ENCODE results near the gene AGBL1.

The AGBL1 gene

GRCh38 chr15:86608461-86609205 lies 529.0 kb downstream of the AGBL1 start:
- Histone ChIP-seq H3K36me3 (ENCODE audit: control insufficient read depth in 1 of 2, insufficient read depth in 2 of 2, low read length in 2 of 2) (no peaks in the 10 kb centered on the region), H3K27ac (ENCODE audit: low read length) (no peak overlapping the region), H3K4me1 (ENCODE audit: control insufficient read depth in 1 of 2, insufficient read depth in 2 of 2, low read length in 2 of 2) (no peaks in the 10 kb centered on the region), H3K27me3 (ENCODE audit: low read depth, low read length) (no peaks in the 10 kb centered on the region), H3K9me3 (ENCODE audit: control insufficient read depth in 1 of 2, low read length in 2 of 2) (no peaks in the 10 kb centered on the region), H3K4me3 (ENCODE audit: low read depth in 1 of 2, low read length in 2 of 2) (no peak overlapping the region)

- Histone ChIP-seq H3K4me3 (ENCODE audit: low read depth in 1 of 2, low read length in 2 of 2) (no peak overlapping the region), H3K27me3 (ENCODE audit: low read depth, low read length) (no peaks in the 10 kb centered on the region), H3K9me3 (ENCODE audit: control insufficient read depth in 1 of 2, low read length in 2 of 2) (no peaks in the 10 kb centered on the region), H3K27ac (ENCODE audit: low read length) (no peak overlapping the region), H3K36me3 (ENCODE audit: control insufficient read depth in 1 of 2, insufficient read depth in 2 of 2, low read length in 2 of 2) (no peaks in the 10 kb centered on the region), H3K4me1 (ENCODE audit: control insufficient read depth in 1 of 2, insufficient read depth in 2 of 2, low read length in 2 of 2) (no peaks in the 10 kb centered on the region)
Observed at GRCh38 chr15:86609275-86609674, 529.6 kb downstream of the AGBL1 start.

GRCh38 chr15:86610038-86610437 lies 530.4 kb downstream of the AGBL1 start:
- Histone ChIP-seq H3K4me3 (ENCODE audit: low read depth in 1 of 2, low read length in 2 of 2) (no peak overlapping the region), H3K27ac (ENCODE audit: low read length) (no peak overlapping the region), H3K36me3 (ENCODE audit: control insufficient read depth in 1 of 2, insufficient read depth in 2 of 2, low read length in 2 of 2) (no peaks in the 10 kb centered on the region), H3K27me3 (ENCODE audit: low read depth, low read length) (no peaks in the 10 kb centered on the region), H3K4me1 (ENCODE audit: control insufficient read depth in 1 of 2, insufficient read depth in 2 of 2, low read length in 2 of 2) (no peaks in the 10 kb centered on the region), H3K9me3 (ENCODE audit: control insufficient read depth in 1 of 2, low read length in 2 of 2) (no peaks in the 10 kb centered on the region)

DNA sequence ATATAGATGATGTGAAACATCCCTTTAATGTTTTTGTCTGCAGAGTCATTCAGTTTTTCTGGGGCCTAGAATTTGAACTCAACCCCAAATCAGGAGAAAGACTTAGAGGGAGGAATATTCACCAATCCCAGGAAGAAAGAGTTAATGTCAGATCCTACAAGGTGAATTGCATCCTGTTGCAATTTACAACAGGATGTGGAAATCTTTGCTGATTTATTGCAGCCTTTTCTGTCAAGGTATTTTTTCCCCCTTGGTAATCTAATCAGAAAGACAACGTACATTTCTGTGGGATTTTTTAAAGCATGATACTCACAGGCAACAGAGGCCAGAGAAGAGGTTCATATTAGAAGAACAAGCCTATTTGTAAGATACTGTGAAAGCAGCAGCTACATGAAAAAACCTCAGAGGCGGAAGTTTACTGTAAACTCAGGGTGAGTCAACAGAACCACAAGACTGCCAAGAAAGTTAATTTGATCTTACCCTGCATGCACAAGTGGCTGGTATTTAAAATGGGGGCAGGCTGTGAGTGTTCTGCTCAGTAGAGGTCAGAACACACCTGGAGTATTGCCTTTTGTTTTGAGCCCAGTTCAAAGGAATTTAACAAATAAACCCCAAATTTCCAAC lies 531.9 kb downstream of the AGBL1 start:
- Histone ChIP-seq H3K27ac (ENCODE audit: low read length) (no peak overlapping the region), H3K27me3 (ENCODE audit: low read depth, low read length) (no peaks in the 10 kb centered on the region), H3K4me1 (ENCODE audit: control insufficient read depth in 1 of 2, insufficient read depth in 2 of 2, low read length in 2 of 2) (no peaks in the 10 kb centered on the region), H3K36me3 (ENCODE audit: control insufficient read depth in 1 of 2, insufficient read depth in 2 of 2, low read length in 2 of 2) (no peaks in the 10 kb centered on the region), H3K9me3 (ENCODE audit: control insufficient read depth in 1 of 2, low read length in 2 of 2) (no peaks in the 10 kb centered on the region), H3K4me3 (ENCODE audit: low read depth in 1 of 2, low read length in 2 of 2) (no peak overlapping the region)

- H3K27me3 ChIP-seq (ENCODE audit: low read depth, low read length) = no peaks in the 10 kb centered on the region
Observed at GRCh38 chr15:86615411-86615810, 535.7 kb downstream of the AGBL1 start.

GRCh38 chr15:86615816-86616215 lies 536.1 kb downstream of the AGBL1 start:
- Histone ChIP-seq H3K27ac (ENCODE audit: low read length) (no peak overlapping the region), H3K4me1 (ENCODE audit: control insufficient read depth in 1 of 2, insufficient read depth in 2 of 2, low read length in 2 of 2) (no peaks in the 10 kb centered on the region), H3K36me3 (ENCODE audit: control insufficient read depth in 1 of 2, insufficient read depth in 2 of 2, low read length in 2 of 2) (no peaks in the 10 kb centered on the region), H3K27me3 (ENCODE audit: low read depth, low read length) (no peaks in the 10 kb centered on the region), H3K9me3 (ENCODE audit: control insufficient read depth in 1 of 2, low read length in 2 of 2) (no peaks in the 10 kb centered on the region), H3K4me3 (ENCODE audit: low read depth in 1 of 2, low read length in 2 of 2) (no peak overlapping the region)

More at GRCh38 chr15:86615411-86615810, 535.7 kb downstream of the AGBL1 start:
- H3K27ac ChIP-seq (ENCODE audit: low read length) = no peak overlapping the region
- H3K36me3 ChIP-seq (ENCODE audit: control insufficient read depth in 1 of 2, insufficient read depth in 2 of 2, low read length in 2 of 2) = no peaks in the 10 kb centered on the region
- no peak overlapping the region for H3K4me3 ChIP-seq (ENCODE audit: low read depth in 1 of 2, low read length in 2 of 2)
- no peaks in the 10 kb centered on the region for H3K9me3 ChIP-seq (ENCODE audit: control insufficient read depth in 1 of 2, low read length in 2 of 2)
- H3K4me1 ChIP-seq (ENCODE audit: control insufficient read depth in 1 of 2, insufficient read depth in 2 of 2, low read length in 2 of 2) = no peaks in the 10 kb centered on the region

- no peaks in the 10 kb centered on the region for H3K36me3 ChIP-seq (ENCODE audit: control insufficient read depth in 1 of 2, insufficient read depth in 2 of 2, low read length in 2 of 2)
- no peaks in the 10 kb centered on the region for H3K4me1 ChIP-seq (ENCODE audit: control insufficient read depth in 1 of 2, insufficient read depth in 2 of 2, low read length in 2 of 2)
- no peaks in the 10 kb centered on the region for H3K9me3 ChIP-seq (ENCODE audit: control insufficient read depth in 1 of 2, low read length in 2 of 2)
- no peak overlapping the region for H3K4me3 ChIP-seq (ENCODE audit: low read depth in 1 of 2, low read length in 2 of 2)
- H3K27me3 ChIP-seq (ENCODE audit: low read depth, low read length) = no peaks in the 10 kb centered on the region
- H3K27ac ChIP-seq (ENCODE audit: low read length) = no peak overlapping the region
Observed at GRCh38 chr15:86616771-86617170, 537.1 kb downstream of the AGBL1 start.

DNA sequence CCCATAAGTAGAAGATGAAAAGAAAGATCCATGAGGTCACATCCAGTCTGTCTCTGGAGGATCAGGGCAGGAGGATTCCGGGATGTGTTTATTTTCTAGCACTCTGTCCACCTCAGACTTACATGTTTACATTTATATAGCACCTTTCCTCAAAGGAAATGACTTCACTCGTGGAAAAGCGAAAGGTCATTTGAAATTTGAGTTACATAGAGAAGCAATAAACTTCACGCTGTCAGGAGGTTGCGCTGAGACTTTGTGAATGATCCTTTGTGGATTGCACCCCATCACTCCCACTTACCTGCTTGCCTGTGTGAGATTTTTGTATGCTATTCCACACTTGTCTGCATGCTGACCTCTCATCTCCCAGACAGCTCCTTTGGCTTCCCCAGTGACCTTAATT lies 540.5 kb downstream of the AGBL1 start:
- H3K27ac ChIP-seq (ENCODE audit: low read length) = no peak overlapping the region
- H3K4me3 ChIP-seq (ENCODE audit: low read depth in 1 of 2, low read length in 2 of 2) = no peak overlapping the region
- H3K27me3 ChIP-seq (ENCODE audit: low read depth, low read length) = no peaks in the 10 kb centered on the region

GRCh38 chr15:86620641-86621349 lies 541.1 kb downstream of the AGBL1 start:
- Histone ChIP-seq H3K27ac (ENCODE audit: low read length) (no peak overlapping the region), H3K4me3 (ENCODE audit: low read depth in 1 of 2, low read length in 2 of 2) (no peak overlapping the region), H3K9me3 (ENCODE audit: control insufficient read depth in 1 of 2, low read length in 2 of 2) (no peaks in the 10 kb centered on the region), H3K36me3 (ENCODE audit: control insufficient read depth in 1 of 2, insufficient read depth in 2 of 2, low read length in 2 of 2) (no peaks in the 10 kb centered on the region), H3K27me3 (ENCODE audit: low read depth, low read length) (no peaks in the 10 kb centered on the region), H3K4me1 (ENCODE audit: control insufficient read depth in 1 of 2, insufficient read depth in 2 of 2, low read length in 2 of 2) (peaks cover 0 to 10% of the 10 kb centered on the region in 2 donors)

More for the DNA sequence above, 540.5 kb downstream of the AGBL1 start:
- Histone ChIP-seq H3K9me3 (ENCODE audit: control insufficient read depth in 1 of 2, low read length in 2 of 2) (no peaks in the 10 kb centered on the region), H3K36me3 (ENCODE audit: control insufficient read depth in 1 of 2, insufficient read depth in 2 of 2, low read length in 2 of 2) (no peaks in the 10 kb centered on the region), H3K4me1 (ENCODE audit: control insufficient read depth in 1 of 2, insufficient read depth in 2 of 2, low read length in 2 of 2) (peaks cover 0 to 10% of the 10 kb centered on the region in 2 donors)

DNA sequence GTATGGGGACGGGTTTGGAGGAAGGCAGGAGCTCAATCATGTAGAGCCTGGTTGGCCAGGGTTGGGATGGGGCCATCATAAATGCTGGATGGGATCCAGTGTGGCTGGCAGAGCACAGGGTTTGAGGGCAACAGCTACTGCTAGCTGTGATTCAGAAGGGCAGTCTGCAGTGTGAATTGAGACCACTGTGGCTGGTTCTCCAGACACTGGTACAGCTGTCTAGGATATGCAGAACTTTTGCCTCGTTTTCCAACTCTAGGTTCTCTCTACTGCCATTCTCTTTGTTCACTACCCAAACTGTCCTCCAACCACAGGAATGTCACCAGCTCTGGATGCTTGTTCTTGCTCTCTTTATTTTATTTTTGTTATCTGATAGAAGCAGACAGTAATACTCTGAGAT lies 543.6 kb downstream of the AGBL1 start:
- H3K36me3 ChIP-seq (ENCODE audit: control insufficient read depth in 1 of 2, insufficient read depth in 2 of 2, low read length in 2 of 2) = no peaks in the 10 kb centered on the region
- H3K27ac ChIP-seq (ENCODE audit: low read length) = no peak overlapping the region
- no peaks in the 10 kb centered on the region for H3K27me3 ChIP-seq (ENCODE audit: low read depth, low read length)
- peaks cover 0 to 10% of the 10 kb centered on the region in 2 donors for H3K4me1 ChIP-seq (ENCODE audit: control insufficient read depth in 1 of 2, insufficient read depth in 2 of 2, low read length in 2 of 2)
- H3K4me3 ChIP-seq (ENCODE audit: low read depth in 1 of 2, low read length in 2 of 2) = no peak overlapping the region
- no peaks in the 10 kb centered on the region for H3K9me3 ChIP-seq (ENCODE audit: control insufficient read depth in 1 of 2, low read length in 2 of 2)

DNA sequence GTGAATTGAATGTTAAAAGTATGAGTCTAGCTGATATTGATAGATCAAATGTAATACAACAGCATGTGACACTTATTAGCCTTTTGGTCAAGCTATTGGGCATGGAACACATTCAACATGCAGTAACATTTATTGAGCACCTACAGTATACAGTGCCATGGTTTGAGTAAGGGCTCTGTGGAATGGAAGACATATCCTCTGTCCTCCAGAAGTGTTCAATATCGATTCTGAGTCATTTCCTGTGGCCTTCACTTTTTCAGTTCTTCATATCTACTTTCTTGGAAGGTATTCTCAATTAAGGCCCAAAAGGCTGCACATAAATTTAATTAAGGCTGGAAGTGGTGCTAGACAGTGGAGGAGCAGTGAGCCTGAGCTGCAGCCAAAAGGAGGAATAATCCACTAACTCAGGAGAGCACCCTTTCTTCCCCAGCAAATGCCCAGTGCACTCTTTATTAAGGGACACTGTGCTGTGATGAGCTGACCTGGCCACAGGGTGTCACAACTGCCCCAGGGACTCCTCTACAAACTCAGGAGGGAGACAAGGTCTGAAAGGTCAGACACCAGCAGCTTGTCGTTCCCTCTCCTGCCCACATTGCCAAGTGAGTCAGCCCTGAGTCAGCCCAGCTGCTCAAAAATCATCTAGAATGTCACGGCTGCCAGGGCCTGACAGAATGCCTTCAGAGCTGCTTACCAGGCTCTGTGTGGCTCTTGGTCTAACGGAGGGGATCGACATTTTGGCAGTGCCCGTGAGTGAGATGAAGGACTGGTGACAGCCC lies 544.8 kb downstream of the AGBL1 start:
- Histone ChIP-seq H3K27ac (ENCODE audit: low read length) (no peak overlapping the region), H3K27me3 (ENCODE audit: low read depth, low read length) (no peaks in the 10 kb centered on the region), H3K9me3 (ENCODE audit: control insufficient read depth in 1 of 2, low read length in 2 of 2) (no peaks in the 10 kb centered on the region), H3K4me1 (ENCODE audit: control insufficient read depth in 1 of 2, insufficient read depth in 2 of 2, low read length in 2 of 2) (peaks cover 0 to 10% of the 10 kb centered on the region in 2 donors), H3K4me3 (ENCODE audit: low read depth in 1 of 2, low read length in 2 of 2) (no peak overlapping the region), H3K36me3 (ENCODE audit: control insufficient read depth in 1 of 2, insufficient read depth in 2 of 2, low read length in 2 of 2) (no peaks in the 10 kb centered on the region)

Measured in muscle layer of duodenum (tissue), 2 donors.